ENCODE data around the gene FAIM.

GRCh38 chr3:138609898-138610266, 1.3 kb downstream of the FAIM start:
- TF ChIP-seq CTCF (IDR thresholded peaks at IDR 0.05 in 8 of 11, conservative IDR thresholded peaks at IDR 0.05 in 3 of 11) (no peak), POLR2A (IDR thresholded peaks at IDR 0.05) (no peak)
